ENCODE results near the gene PLXNA4.

Gene PLXNA4

DNA sequence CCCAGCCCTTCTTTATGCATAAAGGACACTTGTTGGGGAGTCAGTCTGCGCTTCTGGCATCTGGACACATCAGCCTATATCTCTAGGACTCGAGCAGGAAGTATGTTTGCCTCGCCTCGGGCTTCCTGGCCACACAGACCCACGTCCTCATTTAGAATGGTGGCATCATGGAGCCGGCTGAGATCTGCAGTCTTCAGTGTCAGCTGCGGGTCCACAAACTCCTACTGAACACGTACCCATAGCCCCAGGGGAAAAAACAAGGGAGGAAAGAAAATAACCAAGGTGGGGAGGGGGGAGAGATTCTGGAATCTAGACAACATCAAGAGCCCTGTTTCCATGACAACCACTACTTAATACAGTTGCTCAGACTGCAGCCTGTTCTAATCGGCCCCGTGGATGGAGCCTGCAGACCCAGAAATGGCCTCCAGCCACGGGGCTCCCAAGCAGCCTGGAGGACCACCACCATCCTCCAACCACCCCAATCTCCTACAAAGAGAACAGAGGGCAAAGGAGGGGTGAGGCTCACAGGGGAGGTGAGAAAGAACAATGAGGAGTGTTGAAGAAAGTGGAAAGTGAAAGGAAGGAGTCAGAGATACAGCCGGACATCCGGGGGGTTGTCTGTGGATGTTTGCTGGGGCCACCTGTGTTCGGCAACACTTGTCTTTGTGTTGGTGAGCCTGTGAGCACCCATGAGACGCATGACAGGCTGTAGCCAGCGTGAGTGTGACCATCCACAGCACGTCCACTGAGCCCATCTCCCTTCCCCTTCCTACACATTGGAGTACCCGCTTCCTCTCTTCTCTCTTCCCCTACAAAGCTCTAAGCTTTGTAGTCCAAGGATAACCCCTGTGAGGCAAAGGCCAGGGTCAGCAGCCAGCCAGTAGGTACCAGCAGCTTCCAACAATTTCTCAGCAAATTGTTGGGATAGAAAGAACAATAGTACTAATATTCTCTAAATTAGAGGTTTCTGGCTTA, 141.0 kb downstream of the PLXNA4 start:
- DNase-seq, result peak in 2 of 3 experiments; percentile 43 to 77

DNA sequence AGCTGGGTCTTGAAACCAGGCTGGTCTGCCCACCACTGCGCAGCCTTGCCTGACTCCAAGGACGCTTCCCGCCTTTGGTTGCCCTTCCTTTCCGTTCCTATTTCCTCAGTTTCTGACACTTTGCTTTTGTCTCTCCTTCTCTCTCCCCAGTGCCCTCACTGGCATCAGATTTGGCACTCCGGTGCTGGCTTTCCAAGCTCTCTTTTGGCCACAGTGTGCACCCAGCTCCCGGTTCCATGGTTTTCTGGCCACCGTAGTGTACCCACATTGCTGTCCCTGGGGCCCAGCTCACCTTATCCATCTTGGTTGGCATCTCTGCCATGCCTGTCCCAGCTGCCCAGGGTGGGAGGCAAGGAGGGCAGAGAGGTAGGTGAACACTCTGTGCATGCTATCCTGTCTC, 142.2 kb downstream of the PLXNA4 start:
- DNase-seq, result no peak

DNA sequence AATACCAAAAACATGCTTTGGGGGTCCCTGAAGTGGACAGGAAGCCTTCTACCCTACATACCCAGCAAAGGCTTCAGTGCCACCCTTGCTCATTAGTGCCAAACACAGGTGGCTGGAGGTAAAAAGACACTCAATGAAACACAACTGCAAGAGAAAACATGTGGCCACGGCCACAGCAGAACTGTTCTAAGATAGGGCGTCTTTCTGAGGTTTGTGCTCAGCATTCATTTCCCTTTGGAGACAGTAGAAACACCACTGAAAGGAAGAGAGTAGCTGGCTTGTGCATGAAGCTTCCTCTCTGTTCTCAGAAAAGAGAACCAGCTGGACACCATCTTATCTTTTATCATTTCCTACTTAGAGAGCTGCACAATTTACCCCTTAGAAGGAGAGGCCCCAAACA, 143.0 kb downstream of the PLXNA4 start:
- DNase-seq, result no peak

DNA sequence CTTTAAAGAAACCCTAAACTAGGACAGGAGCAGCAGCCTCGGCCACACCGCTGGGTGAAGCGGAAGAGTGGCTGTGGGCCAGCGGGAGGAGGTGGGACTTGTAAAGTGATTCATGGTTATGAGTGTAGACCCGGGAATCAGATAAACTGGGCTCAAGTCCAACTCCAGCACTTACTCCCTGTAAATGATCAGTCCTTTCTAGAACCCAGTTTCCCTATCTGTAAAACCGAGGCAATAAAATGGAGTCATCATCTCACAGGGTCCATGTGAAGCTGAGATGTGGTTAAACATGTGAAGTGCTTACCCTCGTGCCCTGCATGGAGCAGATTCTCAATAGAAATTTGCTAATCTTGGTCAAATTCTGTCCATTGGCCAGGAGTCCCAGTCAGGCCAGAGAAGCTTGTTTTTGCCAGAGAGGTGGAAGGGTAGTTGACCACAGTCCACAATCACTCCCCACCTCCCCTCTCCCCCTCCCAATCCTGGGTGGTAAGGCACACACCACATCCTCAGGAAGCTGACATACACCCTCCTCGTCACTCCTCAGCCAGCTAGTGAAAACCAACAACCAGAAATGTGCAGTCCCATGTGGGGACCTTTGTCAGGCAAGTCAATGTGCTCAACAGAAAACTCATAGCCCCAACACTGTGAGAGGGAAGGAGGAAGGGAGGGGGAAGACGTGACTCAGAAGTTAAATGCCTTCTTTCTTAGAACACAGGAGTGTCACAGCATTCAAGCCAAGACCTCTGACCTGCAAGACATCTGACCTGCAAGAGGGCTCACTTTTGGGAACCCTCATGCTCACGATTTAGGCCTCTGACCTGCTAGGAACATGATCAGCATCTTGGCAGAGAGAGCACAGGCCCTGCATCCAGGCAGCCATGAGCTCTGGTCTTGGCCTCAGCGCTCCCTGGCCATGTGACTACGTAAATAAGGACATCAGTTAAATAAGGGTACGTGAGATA, 145.1 kb downstream of the PLXNA4 start:
- DNase-seq, result no peak

DNA sequence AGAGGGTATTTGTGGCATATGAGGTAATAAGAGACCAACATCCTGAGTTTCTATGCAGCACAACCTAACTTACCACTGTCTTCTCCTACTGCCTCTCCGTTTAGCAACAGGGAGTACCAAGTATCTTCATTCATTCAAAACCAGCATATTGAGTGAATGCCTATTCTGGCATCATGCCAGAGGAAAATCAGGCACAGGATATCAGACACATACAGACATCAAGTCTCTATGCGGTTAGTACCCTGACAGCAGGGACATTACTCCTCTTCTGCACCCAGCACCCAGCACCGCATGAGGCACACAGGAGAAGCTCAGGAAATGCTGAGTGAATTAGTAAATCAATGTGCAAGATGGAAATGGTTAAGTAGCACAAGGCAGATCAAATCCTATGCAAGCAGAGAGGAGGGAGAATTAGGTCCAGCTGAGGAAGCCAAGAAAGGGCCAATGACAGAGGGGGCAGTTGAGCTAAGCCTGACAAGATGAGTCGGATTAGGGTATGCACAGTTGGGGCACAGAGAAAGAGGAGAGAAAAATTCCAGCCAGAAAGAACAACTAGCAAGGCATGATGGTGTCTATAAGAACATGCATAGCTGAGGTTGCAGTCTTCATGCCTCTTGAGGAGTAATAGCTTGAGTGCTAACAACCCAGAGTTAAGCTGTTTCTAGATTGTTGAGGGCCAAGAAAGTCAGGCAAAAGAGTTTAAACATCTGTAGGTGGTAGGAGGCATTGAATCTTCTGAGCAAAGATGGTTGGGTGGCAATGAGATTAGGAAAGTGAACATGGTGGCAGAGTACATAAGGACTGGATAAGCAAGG, 146.0 kb downstream of the PLXNA4 start:
- DNase-seq, result peak in 1 of 3 experiments; percentile 22

DNA sequence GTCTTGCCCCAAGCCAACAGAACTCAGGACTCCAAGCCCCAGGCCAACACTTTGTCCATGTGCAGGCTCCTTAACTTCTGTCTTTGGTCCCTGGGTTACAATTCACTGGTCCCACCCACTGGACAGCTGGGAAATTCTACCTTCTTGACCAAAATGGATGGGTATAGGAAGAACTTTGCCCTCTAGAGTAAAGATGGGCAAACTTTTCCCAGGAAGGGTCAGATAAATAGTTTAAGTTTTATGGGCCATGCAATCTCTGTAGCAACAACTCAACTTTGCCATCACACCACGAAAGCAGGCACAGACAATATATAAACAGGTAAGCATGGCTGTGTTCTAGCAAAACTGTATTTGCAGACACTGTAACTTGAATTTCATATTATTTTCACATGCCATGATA, 147.1 kb downstream of the PLXNA4 start:
- no peak for DNase-seq

DNA sequence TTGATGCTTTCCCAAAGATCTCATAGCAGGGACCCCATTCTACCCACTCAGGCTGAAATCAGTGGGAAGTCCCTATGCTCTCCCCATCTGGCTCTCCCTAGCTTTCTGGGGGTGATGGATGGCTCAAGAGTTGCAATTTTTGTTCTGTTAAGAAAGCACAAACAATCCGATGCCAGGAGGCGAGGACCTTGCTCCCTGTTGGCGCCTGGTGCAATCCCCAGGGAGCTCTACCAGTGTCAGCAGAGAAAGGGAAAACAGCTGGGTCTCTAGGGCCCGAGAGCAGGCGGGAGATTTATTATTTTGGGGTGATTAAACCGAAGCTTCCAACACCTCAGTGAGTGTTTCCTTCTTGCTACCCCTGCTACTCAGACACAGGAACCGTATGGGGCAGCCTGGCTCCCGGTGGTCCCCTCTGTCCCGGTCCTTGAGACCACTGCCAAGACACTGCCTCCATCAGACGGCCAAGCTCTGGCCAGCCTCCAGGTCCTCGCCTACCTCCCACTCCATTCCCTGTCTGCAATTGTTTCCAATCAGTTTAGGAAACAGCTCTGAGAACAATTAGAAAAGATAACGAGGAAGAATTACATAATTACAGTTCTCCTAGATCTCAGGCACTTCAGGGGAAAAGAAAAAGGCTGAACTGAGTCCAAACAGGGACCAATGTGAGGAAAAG, 147.9 kb downstream of the PLXNA4 start:
- no peak for DNase-seq

DNA sequence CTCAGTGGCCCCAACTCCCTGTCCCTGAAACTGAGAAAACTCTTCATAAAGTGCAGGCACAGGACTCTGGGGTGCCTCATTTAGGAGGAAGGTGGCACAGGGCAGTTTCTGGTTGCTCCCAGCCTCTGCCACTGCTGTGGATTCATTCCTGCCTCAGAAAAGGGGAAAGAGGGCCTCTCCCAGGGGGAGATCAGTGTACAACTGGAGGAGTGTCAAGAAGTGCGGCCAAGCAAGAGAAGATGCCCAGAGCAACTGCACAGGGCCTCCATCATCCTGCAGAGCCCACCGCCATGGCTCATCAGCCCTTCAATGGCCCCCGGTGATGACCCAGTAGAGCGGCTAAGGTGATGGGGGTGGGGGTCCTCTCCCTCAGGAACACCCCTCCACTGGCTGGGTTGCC, 150.3 kb downstream of the PLXNA4 start:
- no peak for DNase-seq

DNA sequence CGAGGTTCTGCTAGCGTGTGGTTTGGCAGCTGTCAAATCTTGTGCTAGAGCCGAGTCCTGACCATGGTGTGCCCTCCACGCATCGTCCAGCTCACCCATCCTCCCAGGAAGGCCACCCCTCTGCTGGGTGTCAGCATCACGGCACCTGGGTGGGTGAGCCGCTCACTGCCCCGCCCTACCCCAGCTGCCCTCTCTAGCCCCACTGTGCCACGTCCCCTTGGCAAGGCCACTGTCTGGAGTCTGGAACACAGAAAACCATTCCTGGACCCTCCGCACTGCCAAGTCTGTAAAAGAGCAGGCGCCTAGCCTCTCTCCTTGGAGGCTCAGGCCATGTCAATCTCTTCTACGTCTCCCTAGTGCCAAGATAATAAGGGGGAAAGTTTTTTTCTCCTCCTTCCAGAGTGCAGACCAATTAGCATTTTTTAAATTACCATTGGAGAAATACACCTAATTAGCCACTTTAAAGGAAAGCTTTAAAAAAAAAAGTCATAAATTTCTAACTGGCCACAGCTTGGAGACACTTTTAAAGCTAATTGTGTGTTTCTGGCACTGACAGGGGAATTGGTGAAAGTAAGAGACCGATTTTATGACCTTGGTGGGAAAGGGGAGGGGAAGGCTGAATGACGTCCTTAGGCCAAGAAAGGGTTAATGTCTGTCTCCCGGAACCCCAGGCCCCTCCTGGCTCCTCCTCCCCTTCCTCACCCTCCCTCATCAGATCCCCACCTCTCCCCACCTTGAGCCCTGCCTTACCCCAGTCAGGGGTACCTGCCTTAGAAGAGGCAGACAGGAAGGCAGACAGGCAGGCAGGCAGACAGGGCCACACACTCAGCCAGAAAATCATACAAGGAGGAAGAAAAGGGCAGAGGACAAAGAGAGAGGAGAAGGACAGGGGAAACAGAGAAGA, 151.2 kb downstream of the PLXNA4 start:
- no peak for DNase-seq

DNA sequence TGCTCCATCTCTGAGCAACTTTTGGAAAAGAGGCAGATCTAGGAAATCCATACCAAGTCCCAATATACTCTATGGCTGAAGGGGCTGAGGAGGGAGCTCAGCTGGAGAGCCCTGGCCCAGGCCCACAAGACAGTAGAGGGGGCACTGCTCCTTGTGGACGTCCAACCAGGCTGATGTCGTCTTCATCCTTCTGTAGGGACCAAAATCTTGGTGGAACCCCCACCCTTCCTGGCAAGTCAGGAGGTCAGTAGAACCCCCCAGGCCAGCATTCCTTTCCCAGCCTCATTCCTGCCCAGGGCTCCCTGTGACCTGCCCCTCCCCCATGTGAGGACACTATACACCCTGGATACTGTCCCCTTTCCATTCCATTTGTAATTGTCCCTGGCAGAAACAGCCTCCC, 152.0 kb downstream of the PLXNA4 start:
- no peak for DNase-seq

DNA sequence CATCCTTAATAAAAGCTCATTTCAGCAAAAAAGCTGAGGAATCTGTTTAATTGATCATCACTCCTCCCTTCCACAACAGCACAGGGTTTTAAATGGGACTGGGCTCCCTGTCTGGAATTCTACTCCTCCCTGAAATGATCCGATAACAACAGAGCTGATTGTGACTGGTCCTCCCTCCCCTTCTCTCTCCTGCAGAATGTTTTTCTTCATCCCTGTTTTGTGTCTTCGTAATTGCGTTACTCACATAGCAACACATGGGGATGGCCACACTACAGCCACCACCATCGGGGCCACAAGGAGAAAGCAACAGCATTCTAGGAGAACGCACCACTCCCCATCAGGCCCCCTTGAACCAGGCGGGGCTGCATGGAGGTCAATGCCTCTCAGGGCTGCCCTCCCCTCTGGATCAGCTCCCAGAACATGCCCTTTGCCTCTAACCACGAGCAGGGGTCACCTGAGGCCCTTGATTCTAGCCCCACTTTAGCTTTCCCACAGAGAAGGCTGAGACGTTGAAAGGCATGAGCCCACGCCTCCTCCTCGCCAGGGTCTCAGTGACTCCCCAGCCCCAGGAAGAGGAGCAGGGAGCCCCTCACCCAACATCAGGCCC, 152.6 kb downstream of the PLXNA4 start:
- no peak for DNase-seq

DNA sequence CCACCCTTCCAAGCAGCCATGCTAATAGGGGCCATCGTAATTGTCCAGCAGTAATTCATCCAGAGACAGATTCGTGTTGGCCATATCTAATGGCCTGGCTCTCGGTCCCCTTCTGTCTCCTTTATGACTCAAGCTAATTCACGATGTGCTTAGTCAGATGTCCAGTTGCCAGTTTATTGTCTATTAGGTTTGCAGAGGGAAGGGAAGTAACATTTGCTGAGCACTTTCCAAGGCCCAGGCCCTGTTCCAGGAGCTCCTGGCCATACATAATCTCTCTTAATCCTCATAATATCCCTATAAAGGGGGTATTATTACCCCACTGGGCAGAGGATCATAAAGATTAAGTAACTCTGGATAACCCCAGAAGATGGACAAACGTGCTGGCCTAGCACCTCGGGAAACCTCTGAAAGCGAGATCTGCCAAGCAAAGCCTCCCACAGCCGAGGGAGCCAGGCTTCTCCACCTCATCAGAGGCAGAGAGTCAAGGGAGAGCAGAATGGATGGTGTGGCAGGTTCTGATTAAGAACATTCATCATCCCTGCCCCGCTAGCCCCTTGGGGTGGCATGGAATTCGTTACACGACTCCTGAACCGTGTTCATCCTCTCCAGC, 153.7 kb downstream of the PLXNA4 start:
- no peak for DNase-seq

DNA sequence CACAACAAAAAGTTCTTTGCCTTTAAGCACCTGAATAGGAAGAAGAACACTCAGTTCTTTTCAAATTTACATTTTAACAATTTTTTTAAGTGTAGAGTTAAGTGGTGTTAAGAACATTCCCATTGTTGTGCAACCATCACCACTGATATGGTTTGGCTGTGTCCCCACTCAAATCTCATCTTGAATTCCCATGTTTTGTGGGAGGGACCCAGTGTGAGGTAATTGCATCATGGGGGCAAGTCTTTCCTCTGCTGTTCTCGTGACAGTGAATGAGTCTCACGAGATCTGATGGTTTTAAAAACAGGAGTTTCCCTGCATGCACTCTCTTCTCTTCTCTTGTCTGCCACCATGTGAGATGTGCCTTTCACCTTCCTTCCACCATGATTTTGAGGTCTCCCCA, 155.7 kb downstream of the PLXNA4 start:
- DNase-seq, result no peak

DNA sequence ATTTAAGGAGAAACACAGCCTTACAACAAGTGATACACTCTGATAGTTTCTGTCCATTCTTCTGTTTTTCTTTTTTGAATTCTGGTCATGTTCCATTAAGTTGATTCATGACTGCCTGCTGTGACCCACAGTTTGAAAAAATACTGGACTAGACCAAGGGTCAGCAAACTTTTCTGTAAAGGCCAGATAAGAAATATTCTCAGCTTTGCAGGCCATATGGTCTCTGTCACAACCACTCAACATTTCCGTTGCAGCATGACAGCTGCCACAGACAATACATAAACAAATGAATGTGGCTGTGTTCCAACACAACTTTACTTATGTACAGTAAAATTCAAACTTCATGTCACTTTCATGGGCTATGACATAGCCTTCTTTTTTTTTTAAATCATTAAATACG, 156.7 kb downstream of the PLXNA4 start:
- DNase-seq, result no peak

DNA sequence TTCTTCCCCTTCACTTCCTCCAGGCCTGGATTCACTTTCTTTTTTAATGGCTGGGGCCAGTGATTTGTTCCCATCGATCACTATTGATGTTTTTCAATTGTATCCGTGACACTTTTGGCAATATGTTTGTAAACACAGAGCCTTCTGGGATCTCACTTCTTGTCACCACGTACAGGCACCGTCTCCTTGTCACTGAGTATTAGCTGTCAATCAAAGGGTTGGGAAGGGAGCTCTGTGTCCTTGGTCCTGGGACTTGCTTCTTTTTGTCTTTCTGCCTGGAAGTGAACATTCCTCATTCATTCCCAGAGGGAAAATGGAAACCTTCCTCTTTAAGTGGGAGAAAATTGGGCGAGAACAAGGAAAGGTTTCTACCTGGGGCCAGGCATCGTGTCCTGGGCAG, 157.4 kb downstream of the PLXNA4 start:
- no peak for DNase-seq

DNA sequence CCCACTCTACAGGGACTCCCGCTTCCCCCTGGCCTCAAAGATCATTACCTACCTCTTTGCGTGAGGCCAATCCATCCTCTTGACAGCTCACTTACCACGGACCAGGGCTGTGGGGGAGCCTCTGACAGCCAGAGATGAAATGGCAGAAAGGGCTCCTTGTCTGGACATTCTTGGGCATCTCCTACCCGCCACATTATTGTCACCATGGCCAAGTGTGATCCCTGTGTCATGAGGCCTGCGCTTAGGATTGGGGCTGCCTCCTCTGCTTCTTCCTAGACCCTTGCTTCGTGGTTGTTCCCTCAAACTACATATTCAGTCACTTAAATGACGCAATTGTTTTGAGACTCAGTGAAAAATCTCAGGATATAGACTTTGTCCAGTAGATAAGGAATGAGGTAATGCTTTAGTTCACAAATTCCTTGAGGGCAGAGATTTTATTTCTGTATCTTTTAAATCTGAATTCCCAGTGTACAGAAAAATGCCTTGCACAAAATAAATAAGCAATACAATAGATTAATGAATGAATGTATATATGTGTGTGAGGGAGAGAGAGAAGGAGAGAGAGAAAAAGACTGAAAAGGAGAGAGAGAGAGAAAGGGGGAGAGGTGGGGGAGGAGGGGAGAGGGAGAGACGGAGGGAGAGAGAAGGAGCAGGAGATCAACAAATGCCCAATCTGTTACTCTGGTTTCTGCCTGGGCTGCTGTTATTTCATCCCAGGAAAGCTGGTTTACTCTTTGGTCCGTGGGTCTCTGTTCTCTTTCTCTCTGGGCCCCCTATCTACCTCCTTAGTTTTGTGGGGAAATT, 159.0 kb downstream of the PLXNA4 start:
- DNase-seq, result no peak

DNA sequence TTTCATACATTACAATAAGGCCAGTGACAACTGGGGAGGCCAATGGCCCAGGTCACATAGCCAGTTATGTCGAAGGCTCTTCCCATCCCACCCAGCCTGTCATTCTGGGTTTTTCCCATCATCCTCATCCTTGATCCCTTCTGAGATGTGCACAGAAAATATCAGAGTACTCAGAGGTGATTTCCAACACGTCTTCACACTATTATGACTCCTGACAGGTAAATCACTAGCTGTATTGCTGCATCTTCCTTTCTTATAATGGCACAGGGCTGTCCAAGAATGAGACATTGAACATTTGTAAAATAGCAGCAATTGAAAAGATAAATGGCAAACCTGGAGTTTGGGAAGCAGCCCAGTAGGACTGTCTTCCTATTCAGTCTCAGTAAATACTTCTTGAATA, 159.9 kb downstream of the PLXNA4 start:
- DNase-seq, result no peak

DNA sequence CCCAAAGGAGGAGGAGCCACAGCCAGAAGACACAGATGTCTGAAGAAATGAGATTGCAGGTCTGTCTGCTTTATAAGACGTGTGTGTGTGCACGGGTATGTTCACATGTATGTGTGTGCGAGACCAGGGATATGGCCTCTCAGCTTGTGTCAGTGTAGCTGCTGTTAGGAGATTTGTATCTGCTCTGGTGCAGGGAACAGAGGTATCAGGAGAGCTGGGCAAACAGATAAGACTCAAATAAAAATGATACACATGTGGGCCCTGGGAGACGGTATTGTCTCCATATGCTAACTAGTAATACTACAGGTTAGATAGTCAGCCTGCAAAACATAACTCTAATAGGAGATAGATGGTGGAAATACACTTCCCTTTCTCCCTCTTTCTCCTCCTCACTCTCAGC, 161.0 kb downstream of the PLXNA4 start:
- DNase-seq, result no peak

DNA sequence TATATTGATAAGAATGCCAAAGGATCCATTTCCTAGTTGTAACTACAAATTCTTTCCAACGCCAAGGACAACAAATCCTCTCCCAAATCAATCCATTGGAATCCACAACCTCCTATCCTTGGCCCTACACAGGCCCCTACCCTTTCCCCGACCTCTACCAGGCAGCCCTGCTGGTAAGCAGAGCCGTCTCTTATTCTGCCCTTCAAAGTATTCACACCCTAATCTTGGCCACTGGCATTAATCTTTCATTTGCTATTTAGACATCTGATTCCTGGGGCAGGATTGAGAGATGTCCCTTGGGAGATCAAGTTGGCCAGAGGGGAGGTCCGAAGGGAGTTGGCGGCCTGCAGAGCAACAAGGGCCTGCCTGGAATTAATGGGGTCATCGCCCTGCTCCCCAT, 161.4 kb downstream of the PLXNA4 start:
- no peak for DNase-seq

All from NCI-H1417 (cell line).